ENCODE measurements around the gene SNX25.

The SNX25 gene

DNA sequence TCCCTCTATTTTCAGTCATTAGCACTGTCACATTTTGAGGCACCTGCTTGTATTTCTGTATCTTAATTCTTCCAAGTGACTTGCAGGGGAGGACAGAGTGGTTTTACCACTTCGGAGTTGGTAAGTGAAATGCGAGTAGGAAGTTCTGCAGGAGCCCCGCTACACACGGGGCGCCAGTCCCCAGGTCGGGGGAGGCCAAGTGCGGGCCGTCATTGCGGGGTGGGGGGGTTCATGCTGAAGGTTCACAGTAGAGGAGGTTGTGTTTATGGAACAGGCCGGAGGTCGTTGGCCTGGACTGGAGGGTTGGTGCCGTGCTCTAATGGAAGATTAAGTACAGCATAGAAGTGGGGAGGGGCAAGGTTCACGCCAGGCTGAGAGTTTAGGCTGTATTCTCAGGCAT is 142.3 kb downstream of the SNX25 start:
- TF ChIP-seq CTCF (IDR thresholded peaks at IDR 0.05; ENCODE audit: low read depth, low read length): no peak
- H3K4me3 ChIP-seq (replicated peaks in 1 of 2; ENCODE audit: low read depth in 2 of 2, low read length in 2 of 2): no peak overlapping the region
- no peak for DNase-seq (ENCODE audit: low read depth in 2 of 2)

GRCh38 chr4:185352202-185352601 is 142.8 kb downstream of the SNX25 start:
- DNase-seq (ENCODE audit: low read depth in 2 of 2): no peak
- no peak overlapping the region for H3K4me3 ChIP-seq (replicated peaks in 1 of 2; ENCODE audit: low read depth in 2 of 2, low read length in 2 of 2)
- TF ChIP-seq CTCF (IDR thresholded peaks at IDR 0.05; ENCODE audit: low read depth, low read length): no peak

DNA sequence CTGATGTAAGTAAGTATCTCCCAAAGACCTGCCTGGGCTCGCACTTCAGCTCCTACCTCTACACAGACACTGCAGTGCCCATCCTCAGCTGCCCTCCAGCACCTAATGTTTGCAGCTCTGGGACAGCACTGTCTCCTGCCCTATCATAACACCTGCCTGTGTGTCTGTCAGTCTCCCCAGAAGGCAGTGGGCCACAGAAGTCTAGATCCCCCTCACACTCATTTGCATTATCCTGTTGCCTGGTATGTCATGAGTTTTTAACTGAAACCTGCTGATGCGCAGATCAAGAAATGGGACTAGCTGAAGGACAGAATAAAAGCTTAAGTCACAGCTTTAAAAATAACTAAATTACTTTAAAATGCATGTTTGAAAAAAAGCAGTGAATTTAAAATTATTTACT is 143.3 kb downstream of the SNX25 start:
- DNase-seq (ENCODE audit: low read depth in 2 of 2): no peak
- H3K4me3 ChIP-seq (replicated peaks in 1 of 2; ENCODE audit: low read depth in 2 of 2, low read length in 2 of 2): no peak overlapping the region
- TF ChIP-seq CTCF (IDR thresholded peaks at IDR 0.05; ENCODE audit: low read depth, low read length): no peak

DNA sequence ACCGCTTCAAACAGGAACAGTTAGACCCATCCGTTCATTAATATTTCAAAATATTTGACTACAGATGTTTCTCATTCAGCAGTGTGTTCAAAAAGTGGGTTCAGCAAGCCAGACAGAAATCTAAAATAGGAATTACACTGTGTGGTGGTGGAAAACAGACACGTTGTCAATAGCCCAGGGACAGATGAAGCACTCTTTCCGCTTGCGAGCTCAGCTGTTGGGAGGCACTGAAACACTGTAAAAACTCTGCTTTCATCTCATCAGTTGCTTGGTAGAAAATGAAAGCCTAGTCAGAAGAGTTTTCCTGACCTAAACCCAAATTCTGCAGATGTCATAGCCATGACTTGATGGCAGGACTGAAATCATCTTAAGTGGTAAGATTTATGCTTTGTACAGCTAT is 147.8 kb downstream of the SNX25 start:
- no peak for TF ChIP-seq CTCF (IDR thresholded peaks at IDR 0.05; ENCODE audit: low read depth, low read length)
- DNase-seq (ENCODE audit: low read depth in 2 of 2): no peak
- H3K4me3 ChIP-seq (replicated peaks in 1 of 2; ENCODE audit: low read depth in 2 of 2, low read length in 2 of 2): no peak overlapping the region

DNA sequence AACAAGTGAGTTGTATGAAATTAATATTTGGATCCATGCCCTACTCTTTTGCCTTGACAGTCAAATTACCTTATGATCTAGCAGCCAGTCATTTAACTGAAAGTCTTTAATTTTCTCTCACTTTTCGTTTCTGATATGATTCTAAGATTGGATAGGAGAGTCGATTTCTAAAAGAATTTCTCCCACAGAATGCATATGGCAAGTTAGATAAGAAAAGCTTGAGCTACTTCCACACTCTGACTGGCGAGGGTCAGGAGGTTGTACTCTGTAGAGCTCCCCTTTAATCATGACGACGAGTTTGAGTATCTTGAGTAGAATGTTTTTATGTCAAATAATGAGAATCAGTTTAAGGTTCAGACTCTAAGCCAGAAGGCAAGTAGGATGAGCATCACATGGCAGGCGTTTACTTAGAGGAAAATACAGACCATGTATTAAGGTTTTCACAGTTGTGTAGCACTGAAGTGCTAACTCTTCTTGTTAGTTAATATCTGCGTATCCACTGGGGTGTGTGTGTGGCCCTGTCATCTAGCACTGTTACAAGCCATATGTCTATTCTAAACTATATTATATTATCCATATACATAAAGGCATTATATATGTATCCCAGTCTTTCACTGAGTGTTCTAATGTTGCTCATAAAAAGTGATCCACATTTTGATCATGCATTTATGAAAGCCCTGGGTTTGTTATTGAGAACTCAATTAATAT is 148.5 kb downstream of the SNX25 start:
- no peak for DNase-seq (ENCODE audit: low read depth in 2 of 2)
- H3K4me3 ChIP-seq (replicated peaks in 1 of 2; ENCODE audit: low read depth in 2 of 2, low read length in 2 of 2): no peak overlapping the region
- no peak for TF ChIP-seq CTCF (IDR thresholded peaks at IDR 0.05; ENCODE audit: low read depth, low read length)

GRCh38 chr4:185358514-185358913 is 149.1 kb downstream of the SNX25 start:
- no peak for TF ChIP-seq CTCF (IDR thresholded peaks at IDR 0.05; ENCODE audit: low read depth, low read length)
- peak; percentile 18 to 77 for DNase-seq (ENCODE audit: low read depth in 2 of 2)

DNA sequence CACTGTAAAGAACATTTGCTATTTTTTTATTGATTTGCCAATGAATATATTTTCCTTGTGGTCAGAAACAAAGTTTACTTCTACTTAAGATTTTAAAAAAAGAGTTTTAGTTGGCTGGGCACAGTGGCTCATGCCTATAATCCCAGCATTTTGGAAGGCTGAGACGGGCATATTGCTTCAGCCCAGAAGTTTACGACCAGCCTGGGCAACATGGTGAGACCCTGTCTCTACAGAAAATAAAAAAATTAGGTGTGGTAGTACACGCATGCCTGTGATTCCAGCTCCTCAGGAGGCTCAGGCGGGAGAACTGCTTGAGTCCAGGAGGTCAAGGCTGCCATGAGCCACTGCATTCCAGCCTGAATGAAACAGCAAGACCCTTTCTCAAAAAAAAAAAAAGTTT is 149.6 kb downstream of the SNX25 start:
- no peak for TF ChIP-seq CTCF (IDR thresholded peaks at IDR 0.05; ENCODE audit: low read depth, low read length)
- DNase-seq (ENCODE audit: low read depth in 2 of 2): peak; percentile 13 to 74
- no peak overlapping the region for H3K4me3 ChIP-seq (replicated peaks in 1 of 2; ENCODE audit: low read depth in 2 of 2, low read length in 2 of 2)

More at GRCh38 chr4:185358514-185358913, 149.1 kb downstream of the SNX25 start:
- H3K4me3 ChIP-seq (replicated peaks in 1 of 2; ENCODE audit: low read depth in 2 of 2, low read length in 2 of 2): no peak overlapping the region
